COLO829 (cell line): ENCODE results near the gene CAVIN1.
"Not testable (repeated sequence)": the region's sequence is repeated elsewhere in the genome, so short reads cannot be mapped to it uniquely, and the experiment has no call there.

ENCODE experiments used
- DNase-seq: peaks from one replicate; pipeline ENCODE4 v3.0.0; 2012; ENCODE audit warnings: low spot score

CAVIN1 gene

DNA sequence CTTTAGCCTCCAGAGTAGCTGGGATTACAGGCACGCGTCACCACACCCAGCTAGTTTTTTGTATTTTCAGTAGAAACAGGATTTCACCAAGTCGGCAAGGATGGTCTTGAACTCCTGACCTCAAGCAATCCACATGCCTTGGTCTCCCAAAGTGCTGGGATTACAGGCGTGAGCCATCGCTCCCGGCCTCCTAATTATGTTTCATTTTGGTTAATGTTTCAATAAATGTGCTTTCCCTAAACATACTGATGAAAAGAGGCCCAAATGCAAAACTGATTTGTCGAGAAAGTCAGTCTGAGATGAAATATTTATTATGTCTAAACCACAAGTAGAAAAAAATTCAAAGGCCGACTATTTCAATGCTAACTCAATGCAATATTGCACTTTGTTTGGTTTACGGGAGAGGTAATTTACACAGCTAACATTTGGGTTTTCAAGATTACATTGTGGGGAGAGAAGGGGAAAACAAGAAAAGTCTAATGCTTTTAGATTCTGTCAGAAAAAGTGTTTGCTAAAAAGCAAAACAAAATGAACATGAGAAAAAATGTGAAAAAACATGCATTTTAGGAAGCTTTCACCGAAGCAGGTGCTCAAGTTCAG is 44.6 kb downstream of the CAVIN1 start:
- DNase-seq = no peak

DNA sequence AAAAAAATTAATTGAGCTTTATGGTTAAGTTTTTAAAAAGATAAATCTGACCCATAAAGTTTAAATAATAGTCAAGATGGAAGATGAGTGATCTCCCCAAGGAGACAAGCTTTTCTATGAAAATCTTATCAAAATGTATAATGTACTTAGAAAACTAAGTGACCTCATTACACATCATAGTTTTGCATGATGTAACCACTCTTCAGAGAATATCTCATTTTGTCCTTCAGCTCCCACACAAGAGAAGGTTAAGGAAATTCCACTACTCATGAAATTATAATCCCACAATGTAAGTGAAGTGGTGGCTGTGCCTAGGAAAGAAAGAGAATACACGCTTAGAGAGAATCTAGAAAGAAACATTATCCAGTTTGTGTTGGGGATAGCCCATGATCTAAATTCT is 49.2 kb downstream of the CAVIN1 start:
- DNase-seq = no peak

DNA sequence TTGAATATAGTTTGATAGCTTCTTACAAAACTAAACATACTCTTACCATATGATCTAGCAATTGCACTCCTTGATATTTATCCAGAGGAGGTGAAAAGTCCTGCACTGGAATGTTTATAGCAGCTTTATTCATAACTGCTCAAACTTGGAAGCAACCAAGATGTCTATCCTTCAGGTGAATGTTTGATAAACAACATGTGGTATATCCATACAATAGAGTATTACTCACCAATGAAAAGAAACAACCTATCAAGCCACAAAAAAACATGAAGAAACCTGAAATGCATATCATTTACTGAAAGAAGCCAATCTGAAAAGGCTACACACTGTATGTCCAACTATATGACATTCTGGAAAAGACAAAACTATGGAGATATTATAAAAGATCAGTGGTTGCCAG is 50.9 kb downstream of the CAVIN1 start:
- DNase-seq = no peak

DNA sequence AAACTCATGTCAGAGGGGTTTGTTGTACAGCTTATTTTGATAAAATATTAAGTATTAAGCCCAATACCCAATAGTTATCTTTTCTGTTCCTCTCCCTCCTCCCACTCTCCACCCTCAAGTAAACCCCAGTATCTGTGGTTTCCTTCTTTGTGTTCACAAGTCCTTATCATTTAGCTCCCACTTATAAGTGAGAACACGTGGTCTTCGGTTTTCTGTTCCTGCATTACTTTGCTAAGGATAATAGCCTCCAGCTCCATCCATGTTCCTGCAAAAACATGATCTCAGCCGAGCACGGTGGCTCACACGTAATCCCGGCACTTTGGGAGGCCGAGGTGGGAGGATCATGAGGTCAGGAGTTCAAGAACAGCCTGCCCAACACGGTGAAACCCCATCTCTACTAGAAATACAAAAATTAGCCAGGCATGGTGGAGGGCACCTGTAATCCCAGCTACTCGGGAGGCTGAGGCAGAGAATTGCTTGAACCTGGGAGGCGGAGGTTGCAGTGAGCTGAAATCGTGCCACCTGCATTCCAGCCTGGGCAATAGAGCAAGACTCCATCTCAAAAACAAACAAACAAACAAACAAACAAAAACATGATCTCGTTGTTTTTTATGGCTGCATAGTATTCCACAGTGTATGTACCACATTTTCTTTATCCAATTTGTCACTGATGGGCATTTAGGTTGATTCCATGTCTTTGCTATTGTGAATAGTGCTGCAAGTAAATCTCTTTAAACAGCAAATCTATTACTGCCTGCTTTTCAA is 54.1 kb downstream of the CAVIN1 start:
- DNase-seq = not testable (repeated sequence)

DNA sequence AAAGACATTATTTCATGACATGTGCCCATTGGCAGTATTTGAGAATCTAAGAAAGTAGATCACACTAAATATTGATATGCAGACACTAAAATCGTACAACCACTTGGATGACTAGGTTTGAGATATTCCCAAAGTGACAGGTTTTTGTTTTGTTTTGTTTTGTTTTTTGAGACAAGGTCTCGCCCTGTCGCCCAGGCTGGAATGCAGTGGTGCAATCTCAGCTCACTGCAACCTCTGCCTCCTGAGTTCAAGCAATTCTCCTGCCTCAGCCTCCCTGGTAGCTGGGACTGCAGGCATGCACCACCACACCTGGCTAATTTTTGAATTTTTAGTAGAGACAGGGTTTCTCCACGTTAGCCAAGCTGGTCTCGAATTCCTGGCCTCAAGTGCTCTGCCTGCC is 54.7 kb downstream of the CAVIN1 start:
- not testable (repeated sequence) for DNase-seq

DNA sequence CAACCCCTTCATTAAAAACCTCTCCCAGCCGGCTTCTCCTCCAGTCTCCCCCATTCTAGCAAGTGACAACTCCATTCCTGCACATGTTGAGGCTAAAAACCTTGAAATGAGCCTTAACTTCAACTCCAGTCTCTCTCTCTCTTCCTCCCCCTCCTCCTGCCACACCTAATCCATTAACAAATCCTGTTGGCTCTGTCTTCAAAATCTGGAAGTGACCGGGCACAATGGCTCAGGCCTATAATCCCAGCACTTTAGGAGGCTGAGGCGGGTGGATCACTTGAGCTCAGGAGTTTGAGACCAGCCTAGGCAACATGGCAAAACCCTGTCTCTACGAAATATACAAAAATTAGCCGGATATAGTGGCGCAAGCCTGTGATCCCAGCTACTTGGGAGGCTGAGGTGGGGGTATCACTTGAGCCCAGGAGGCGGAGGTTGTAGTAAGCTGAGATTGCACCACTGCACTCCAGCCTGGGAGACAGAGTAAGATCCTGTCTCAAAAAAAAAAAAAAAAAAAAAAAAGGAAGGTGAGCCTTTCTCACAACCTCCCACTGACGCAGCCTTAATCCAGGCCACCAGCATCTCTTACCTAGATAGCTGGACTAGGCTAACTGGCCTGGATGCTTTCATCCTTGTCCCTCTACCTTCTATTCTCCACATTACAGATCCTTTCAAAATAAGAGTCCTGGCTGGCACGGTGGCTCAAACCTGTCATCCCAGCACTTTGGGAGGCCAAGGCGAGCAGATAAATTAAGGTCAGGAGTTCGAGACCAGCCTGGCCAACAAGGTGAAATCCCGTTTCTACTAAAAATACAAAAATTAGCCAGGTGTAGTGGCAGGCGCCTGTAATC is 56.7 kb downstream of the CAVIN1 start:
- DNase-seq = not testable (repeated sequence)

DNA sequence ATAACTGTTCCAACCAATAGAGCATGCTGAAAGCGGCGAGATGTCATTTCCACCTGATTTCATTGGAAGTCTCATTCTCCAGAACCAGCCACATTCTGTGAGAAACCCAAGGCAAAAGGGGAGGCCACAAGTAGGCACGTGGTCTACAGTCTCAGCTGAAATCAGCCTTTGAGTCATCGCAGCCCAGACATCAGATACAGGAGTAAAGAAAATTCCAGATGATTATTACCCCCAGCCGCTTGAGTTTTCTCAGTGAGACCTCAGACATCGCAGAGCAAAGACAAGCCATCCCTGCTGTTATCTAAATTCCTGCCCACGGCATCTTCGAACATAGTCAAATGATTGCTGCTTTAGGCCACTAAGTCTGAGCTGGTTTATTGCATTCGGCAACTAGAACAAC is 57.9 kb downstream of the CAVIN1 start:
- no peak for DNase-seq

DNA sequence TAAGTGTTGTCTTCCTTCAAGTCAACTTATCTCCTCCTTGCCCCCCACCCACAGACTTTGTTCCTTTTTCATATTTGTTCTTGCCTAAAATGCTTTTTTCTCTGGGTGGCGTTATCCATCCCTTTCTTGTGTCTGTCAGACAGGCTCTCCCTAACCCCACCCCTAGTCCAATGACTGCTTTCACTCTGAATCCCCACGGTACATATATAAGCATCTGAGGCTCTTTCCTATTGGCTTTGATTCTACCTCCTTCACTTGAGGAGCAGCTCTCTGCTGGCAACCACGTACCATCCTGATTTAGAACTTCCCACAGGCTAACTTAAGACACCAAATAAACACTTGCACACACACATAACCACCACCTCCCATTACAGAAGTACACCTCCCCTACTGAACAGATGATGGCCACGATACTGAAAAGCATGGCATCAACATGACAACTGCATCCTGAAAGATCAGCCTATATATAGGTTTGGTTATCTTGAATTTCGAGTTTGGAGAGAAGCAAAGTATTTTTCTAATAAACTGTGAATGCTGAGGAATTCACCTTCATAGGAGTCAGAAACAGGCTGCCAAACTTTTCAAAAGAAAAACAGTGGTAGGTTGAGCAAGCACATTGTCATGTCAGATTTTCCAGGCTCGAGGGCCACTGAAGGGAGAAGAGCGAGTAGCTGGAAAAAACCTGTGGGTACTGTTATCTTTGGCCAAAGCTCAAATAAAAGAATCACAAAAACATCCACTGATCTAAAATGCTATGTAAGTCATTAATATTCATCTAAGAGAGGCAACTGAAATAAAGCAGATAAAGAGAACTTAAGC is 59.1 kb downstream of the CAVIN1 start:
- no peak for DNase-seq

DNA sequence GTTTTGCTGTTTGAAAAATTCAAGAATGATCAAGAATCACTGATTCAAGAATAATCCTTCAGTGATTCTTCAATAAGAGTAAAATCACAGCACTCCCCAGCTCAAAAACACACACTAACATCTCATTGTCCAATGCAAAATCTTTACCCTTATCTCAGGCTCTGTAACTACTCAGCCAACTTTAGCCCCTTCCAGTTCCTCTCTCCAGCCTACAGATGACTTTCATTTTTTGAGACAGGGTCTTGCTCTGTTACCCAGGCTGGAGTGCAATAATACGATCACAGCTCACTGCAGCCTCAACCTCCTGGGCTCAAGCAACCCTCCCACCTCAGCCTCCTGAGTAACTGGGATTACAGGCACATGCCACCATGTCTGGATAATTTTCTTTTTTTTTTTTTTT is 59.8 kb downstream of the CAVIN1 start:
- no peak for DNase-seq

DNA sequence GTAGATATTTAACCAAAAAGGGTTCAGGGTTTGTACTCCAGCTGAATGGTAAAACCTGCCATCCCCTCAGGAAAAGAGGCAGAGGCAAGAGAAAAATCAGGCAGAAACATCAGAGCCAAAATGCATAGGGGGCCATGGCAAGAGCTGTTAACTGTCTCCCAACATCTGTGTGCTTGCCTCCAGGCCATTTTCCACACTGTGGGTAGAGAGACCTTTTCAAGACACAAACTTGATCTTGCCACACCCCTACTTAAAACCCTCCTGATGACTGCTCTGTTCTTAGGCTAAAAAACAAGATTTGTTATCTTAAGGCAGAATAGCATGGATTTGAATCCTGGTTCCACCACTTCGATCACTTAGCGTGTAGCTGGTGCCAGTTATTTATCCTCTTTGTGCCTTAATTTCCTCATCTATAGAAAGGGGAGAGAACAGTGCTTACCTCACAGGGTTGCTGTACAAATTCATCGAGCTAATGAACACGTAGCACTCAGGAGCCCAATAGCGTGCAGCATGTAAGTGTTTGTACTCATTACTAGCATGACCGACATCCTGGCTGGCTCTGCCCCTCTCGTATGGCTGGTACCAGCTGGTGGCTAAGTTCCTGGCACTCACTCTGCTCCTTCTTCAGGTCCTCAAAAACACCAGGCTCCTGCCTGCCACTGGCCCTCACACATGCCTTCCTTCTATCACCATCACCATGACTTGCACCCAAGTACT is 60.7 kb downstream of the CAVIN1 start:
- no peak for DNase-seq

DNA sequence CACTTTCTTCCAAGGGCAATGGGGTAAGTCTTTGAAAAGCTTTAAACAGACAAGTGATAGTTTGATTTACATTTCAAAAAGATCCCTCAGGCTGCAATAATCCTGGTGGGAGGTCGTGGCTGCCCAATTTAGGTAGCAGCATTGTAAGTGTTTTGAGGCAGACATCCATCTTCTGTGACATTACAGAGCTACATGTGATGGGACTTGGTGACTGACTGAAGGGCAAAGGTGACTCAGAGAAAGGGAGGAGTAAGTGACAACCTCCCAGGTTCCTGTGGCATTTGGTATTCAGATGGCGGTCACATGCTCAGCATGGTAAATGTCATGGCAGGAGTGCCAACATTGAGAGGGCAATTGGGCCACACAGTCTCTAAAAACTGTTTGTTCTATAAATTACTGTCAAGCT is 61.3 kb downstream of the CAVIN1 start:
- peak; percentile 13 for DNase-seq

DNA sequence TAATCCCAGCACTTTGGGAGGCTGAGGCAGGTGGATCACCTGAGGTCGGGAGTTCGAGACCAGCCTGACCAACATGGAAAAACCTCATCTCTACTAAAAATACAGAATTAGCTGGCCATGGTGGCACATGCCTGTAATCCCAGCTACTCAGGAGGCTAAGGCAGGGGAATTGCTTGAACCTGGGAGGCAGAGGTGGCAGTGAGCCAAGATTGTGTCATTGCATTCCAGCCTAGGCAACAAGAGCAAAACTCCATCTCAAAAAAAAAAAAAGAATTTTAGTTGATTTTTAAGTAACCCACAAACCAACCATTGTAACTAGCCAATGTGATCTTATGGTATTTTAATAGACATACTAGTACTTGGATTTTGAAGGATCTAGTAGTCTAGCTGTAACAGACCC is 62.7 kb downstream of the CAVIN1 start:
- not testable (repeated sequence) for DNase-seq

DNA sequence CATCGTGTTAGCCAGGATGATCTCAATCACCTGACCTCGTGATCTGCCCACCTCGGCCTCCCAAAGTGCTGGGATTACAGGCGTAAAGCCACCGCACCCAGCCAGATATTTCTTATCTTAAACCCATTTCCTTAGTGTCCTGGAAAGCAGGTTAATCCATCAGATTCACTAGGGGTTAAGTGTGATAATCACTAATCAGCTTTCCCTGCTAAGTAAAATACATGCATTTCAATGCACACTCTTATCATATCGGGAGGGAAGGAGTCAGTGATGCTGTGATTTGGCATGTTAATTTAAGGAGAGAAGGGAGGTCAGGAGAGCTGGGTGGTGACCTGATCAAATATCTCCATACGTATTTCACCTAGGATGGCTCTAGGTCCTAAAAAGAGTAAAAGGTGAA is 63.9 kb downstream of the CAVIN1 start:
- no peak for DNase-seq

DNA sequence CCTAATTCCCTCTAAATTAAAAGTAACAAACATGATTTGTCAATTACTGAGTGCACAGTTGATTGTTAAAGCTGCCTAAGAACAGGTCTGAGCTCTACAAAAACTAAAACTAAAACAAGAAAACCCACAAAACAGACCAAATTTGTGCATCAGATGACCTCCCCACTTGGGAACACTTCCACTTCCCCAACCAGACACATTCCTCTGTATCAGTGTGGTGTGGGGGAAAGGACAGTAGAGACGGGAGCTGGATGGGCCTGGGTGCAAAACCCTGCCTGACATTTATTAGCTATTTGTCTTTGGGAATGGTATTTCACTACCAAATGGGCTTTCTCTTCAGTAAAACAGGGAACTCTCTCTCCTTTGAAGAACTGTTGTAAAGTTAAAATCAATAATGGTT is 64.6 kb downstream of the CAVIN1 start:
- no peak for DNase-seq

DNA sequence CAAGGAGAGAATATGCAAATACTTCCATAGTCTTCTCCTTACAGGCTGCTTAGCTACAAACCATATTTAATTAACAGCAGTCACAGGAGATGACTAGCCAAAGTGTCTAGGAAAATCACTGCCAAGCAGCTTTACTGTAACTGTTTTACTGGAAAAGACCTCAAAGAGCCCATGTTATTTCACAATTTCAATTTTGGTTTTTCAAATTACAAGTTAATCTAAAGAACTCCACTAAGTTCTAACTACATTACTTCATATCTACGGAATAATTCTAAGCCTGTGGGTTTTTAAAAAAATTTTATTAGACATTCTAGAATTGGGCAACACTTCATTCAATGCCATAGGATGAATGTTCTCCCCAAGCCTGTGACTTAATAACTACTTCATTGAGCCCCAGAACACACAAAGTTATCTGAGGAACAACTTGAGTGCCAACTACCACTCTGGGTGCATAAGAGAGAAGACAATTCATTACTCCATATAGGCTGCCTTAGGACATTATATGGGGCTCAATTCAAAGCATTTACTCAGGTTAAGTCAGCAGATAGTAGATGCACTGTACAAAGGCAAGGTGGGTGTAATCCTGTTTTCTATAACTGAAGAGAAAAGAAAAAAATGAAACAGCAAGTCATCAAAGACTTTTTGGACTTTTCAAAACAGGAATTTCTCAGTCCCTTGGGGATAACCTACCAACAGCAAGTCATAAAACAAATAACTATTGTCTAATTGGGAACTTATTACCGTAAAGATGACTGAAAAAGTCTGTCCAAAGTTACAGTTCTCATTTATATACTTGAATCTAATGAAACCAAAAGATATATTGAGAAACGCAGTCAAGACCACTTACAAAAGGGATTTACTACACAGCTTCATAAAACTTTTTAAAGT is 67.9 kb downstream of the CAVIN1 start:
- DNase-seq = peak; percentile 20
